BJ (cell line): ENCODE results near the gene PELI2. TPM values are rescaled to one million over a fixed set of nuclear protein-coding genes. Genes with fewer than 3 reads are reported as not detected.

Experiments
- CTCF ChIA-PET: fragments of 350-600 bp; formaldehyde crosslinking; extraction: SDS; loops from one replicate; lab custom pipeline; 2021; ENCODE audit warnings: antibody characterized with exemption, inconsistent platforms; lab: Yijun Ruan, JAX
- POLR2A ChIA-PET: fragments of 300-600 bp; sonication (Branson Sonifier 250); formaldehyde crosslinking; extraction: SDS; loops from one replicate; lab custom pipeline; 2021; ENCODE audit warnings: antibody characterized with exemption; lab: Charles Lee
- DNase-seq: peaks from one replicate; pipeline ENCODE4 v3.0.0-alpha.2; 2011; ENCODE audit warnings: low read depth
- H3K27me3 ChIP-seq: 2 replicates; pipeline ENCODE4 v1.6.0; 2011; ENCODE audit warnings: low read length; ENCODE audit not compliant: control insufficient read depth, insufficient read depth
- H3K36me3 ChIP-seq: 2 replicates; pipeline ENCODE4 v1.5.1; 2011; ENCODE audit warnings: low read length; ENCODE audit not compliant: control insufficient read depth, insufficient read depth
- H3K4me3 ChIP-seq: 2 replicates; pipeline ENCODE4 v1.5.1; 2011; ENCODE audit warnings: low read depth, mild to moderate bottlenecking, control low read depth, low read length
- CTCF ChIP-seq: IDR thresholded peaks from 2 replicates; pipeline ENCODE4 v1.5.1; 2011; ENCODE audit warnings: low read depth, mild to moderate bottlenecking, control low read depth, inconsistent platforms, low read length, moderate library complexity; ENCODE audit not compliant: insufficient read depth
- polyA plus RNA-seq: library from polyadenylated mRNA; depleted of rRNA; stranded (reverse); fragments of >200 nt; gene quantifications from 2 replicates; pipeline ENCODE4 v1.2.3, GENCODE V29; 2011

PELI2 gene
- polyA plus RNA-seq, 1 experiment, result 10.5 TPM

GRCh38 chr14:56339855-56340701 lies 221.9 kb downstream of the PELI2 start:
- no peak overlapping the region for H3K4me3 ChIP-seq
- H3K27me3 ChIP-seq, result no peaks in the 10 kb centered on the region
- peak; percentile 91 for DNase-seq
- CTCF ChIA-PET, result interaction anchor here (0.5 to 2.5 kb wide), 47 partner anchors 10 to 902 kb away, joined by 3 to 22 read pairs (median 4); partner anchors contain the start of gene PELI2
- TF ChIP-seq CTCF, result peak; percentile 95
- POLR2A ChIA-PET, result interaction anchor here (0.6 kb wide), 1 partner anchor 213 kb away, joined by 3 read pairs; no protein-coding TSS in a partner anchor
- no peaks in the 10 kb centered on the region for H3K36me3 ChIP-seq

- Histone ChIP-seq H3K36me3 (no peaks in the 10 kb centered on the region), H3K4me3 (no peak overlapping the region), H3K27me3 (no peaks in the 10 kb centered on the region)
- POLR2A ChIA-PET, result no interaction called here
- TF ChIP-seq CTCF, result no peak
- CTCF ChIA-PET, result interaction anchor here (0.5 to 2.5 kb wide), 27 partner anchors 9 to 903 kb away, joined by 3 to 22 read pairs (median 5); partner anchors contain the start of gene PELI2
- no peak for DNase-seq
Observed at GRCh38 chr14:56340932-56341331, 222.7 kb downstream of the PELI2 start.

GRCh38 chr14:56341766-56342493 lies 223.7 kb downstream of the PELI2 start:
- H3K4me3 ChIP-seq, result no peak overlapping the region
- DNase-seq, result no peak
- ChIA-PET POLR2A (interaction anchor here (0.6 kb wide), 1 partner anchor 629 kb away, joined by 3 read pairs; no protein-coding TSS in a partner anchor), CTCF (interaction anchor here (0.6 to 2.5 kb wide), 9 partner anchors 10 to 633 kb away, joined by 3 to 6 read pairs (median 4); no protein-coding TSS in a partner anchor)
- no peak for TF ChIP-seq CTCF
- H3K27me3 ChIP-seq, result no peaks in the 10 kb centered on the region
- H3K36me3 ChIP-seq, result no peaks in the 10 kb centered on the region

GRCh38 chr14:56342494-56342942 lies 224.3 kb downstream of the PELI2 start:
- no peak for TF ChIP-seq CTCF
- ChIA-PET CTCF (interaction anchor here (1.0 to 2.0 kb wide), 8 partner anchors 10 to 634 kb away, joined by 3 to 6 read pairs (median 4); no protein-coding TSS in a partner anchor), POLR2A (interaction anchor here (0.5 kb wide), 1 partner anchor 16 kb away, joined by 3 read pairs; no protein-coding TSS in a partner anchor)
- peak; percentile 22 for DNase-seq
- Histone ChIP-seq H3K36me3 (no peaks in the 10 kb centered on the region), H3K27me3 (no peaks in the 10 kb centered on the region), H3K4me3 (no peak overlapping the region)

GRCh38 chr14:56349960-56350359 lies 231.7 kb downstream of the PELI2 start:
- no peaks in the 10 kb centered on the region for H3K27me3 ChIP-seq
- ChIA-PET POLR2A (no interaction called here), CTCF (interaction anchor here (1.2 kb wide), 1 partner anchor 9 kb away, joined by 3 read pairs; no protein-coding TSS in a partner anchor)
- TF ChIP-seq CTCF, result no peak
- no peaks in the 10 kb centered on the region for H3K36me3 ChIP-seq
- H3K4me3 ChIP-seq, result no peak overlapping the region
- DNase-seq, result no peak
